Heart left ventricle (tissue), 16 donors: ENCODE results near the gene INSR. TPM values are rescaled to one million over a fixed set of nuclear protein-coding genes. Genes with fewer than 3 reads are reported as not detected.

Source experiments
- ATAC-seq, 4 donors: fragments of 200-7000 bp; cut with Tn5 transposase; one replicate each; pipeline ENCODE4 v1.9.1; 2020 to 2022; ENCODE audit warnings: moderate library complexity in 4 of 4, mild to moderate bottlenecking in 3 of 4, moderate number of reproducible peaks in 1 of 4
- DNase-seq, 5 donors: peaks; one replicate each; pipeline ENCODE4 v3.0.0-alpha.2; 2020
- H3K27ac ChIP-seq, 12 donors: fragments of 200-600 bp; sonication (generic) in 4 of 12; one replicate each; pipeline versions ENCODE4 v1.5.0 to v1.8.0; 2016 to 2022; ENCODE audit warnings: mild to moderate bottlenecking in 2 of 12
- H3K27me3 ChIP-seq, 9 donors: fragments of 200-600 bp; sonication (generic) in 2 of 9; one replicate each; pipeline versions ENCODE4 v1.5.1 to v1.8.0; 2016 to 2022; ENCODE audit warnings: mild to moderate bottlenecking in 3 of 9
- H3K36me3 ChIP-seq, 9 donors: fragments of 200-600 bp; sonication (generic) in 2 of 9; one replicate each; pipeline versions ENCODE4 v1.5.0 to v1.8.0; 2018 to 2022; ENCODE audit warnings: mild to moderate bottlenecking in 2 of 9
- H3K4me1 ChIP-seq, 12 donors: fragments of 200-600 bp; sonication (generic) in 4 of 12; one replicate each; pipeline versions ENCODE4 v1.5.0 to v1.8.0; 2016 to 2022; ENCODE audit warnings: mild to moderate bottlenecking in 3 of 12
- H3K4me3 ChIP-seq, 12 donors: fragments of 200-600 bp; sonication (generic) in 4 of 12; one replicate each; pipeline versions ENCODE4 v1.5.0 to v1.8.0; 2017 to 2022; ENCODE audit warnings: mild to moderate bottlenecking in 9 of 12, moderate library complexity in 4 of 12
- H3K9me3 ChIP-seq, 12 donors: fragments of 200-600 bp; sonication (generic) in 4 of 12; one replicate each; pipeline versions ENCODE4 v1.5.0 to v1.8.0; 2016 to 2022; ENCODE audit warnings: mild to moderate bottlenecking in 1 of 12
- POLR2A ChIP-seq, 2 donors: fragments of 450-650 bp; IDR thresholded peaks; one replicate each; pipeline ENCODE4 v1.6.1; 2017; ENCODE audit warnings: antibody characterized with exemption in 2 of 2, mild to moderate bottlenecking in 2 of 2, moderate library complexity in 2 of 2
- WGBS, 4 donors: extraction: QIAGEN DNeasy Blood & Tissue Kit in 2 of 4; methylation state at CpG; one replicate each; pipeline versions ENCODE4 v1.1.5 to v1.1.7; 2013 to 2018; 5-methylcytosine and 5-hydroxymethylcytosine counted together
- intact Hi-C, 10 donors: fragments of 100-400 bp; cut with DNase I; formaldehyde crosslinking; loops; one replicate each; pipeline versions ENCODE4 v1.11.1 to v1.14.2; 2022
- polyA plus RNA-seq, 2 donors: library from polyadenylated mRNA; stranded (reverse); fragments of 200-250 nt; gene quantifications; one replicate each; pipeline ENCODE4 v1.2.3, GENCODE V29; 2013
- total RNA-seq, 9 donors: library from RNA; depleted of rRNA in 2 of 9; stranded (reverse); fragments of >200 nt in 2 of 9; fragmentation: NEBNext Ultra II Directional in 3 of 9; extraction: Animal tissue kit (Norgen Biotek cat#: 25700) in 3 of 9; gene quantifications; one replicate each; pipeline versions ENCODE4 v1.1.0 to v1.2.4, GENCODE V29; 2016 to 2023
- TF ChIP-seq, protein P1 (sequence below), 12 donors: fragments of 200-600 bp; sonication (generic) in 4 of 12; IDR thresholded peaks; one replicate each; pipeline versions ENCODE4 v1.5.0 to v1.8.0; 2018 to 2022; ENCODE audit warnings: antibody characterized with exemption in 12 of 12, mild to moderate bottlenecking in 5 of 12
- donor health status: ischemic (EF 13 %, LVEDD 7.1; RV severe dilation, severe dysfunction).
- donor health status: healthy with polysubstance abuse.
- donor health status: DM: no; HTN: yes; CAD: no.
- donor health status: DM: no; HTN: no; CAD: no.
- donor health status: ischemic (EF 25% LVEDD 6.9; RV normal size, moderate dysfunction).
- donor health status: ischemic (EF 25% LVEDD 5.7; RV mildly dilated, moderate dysfunction).
- donor health status: healthy.
- donor health status: DM: yes; HTN: yes; CAD: no.
- donor health status: ischemic (EF 35%, LVEDD 5.7; RV mildly dilated, moderate dysfunction).
- donor health status: nonischemic (EF 11% LVEDD 7.7; RV severe dilation, severe dysfunction).
- donor health status: DM: yes; HTN: yes; CAD: no.
- donor health status: PGD.
- donor health status: ischemic (EF 29% LVEDD 5.4; RV normal size, mild dysfunction).
- donor health status: nonischemic (EF 23%, LVEDD 6.1; RV moderate dilation, normal function).

Gene INSR
- total and polyA plus RNA-seq, 11 donors = 28.7 to 221 (median 98.8) TPM

DNA sequence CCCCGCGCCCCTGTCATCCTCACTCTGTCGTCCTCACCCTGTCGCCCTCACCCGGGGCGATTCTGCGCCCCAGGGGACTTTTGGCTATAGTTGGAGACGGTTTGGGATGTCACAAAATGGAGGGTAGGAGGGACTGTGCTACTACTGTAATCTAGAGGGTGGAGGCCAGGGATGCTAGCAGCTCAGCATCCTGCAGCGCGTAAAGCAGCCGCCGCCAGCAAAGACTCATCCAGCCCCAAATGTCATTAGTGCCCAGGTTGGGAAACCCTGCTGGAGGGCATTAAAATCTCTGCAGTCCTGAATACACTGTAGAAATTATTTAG, 224.3 kb downstream of the INSR start:
- DNase-seq (no peak), ATAC-seq (peak in 1 of 4 donors; percentile 2)
- Histone ChIP-seq H3K9me3 (peaks cover 0 to 9% (median 0%) of the 10 kb centered on the region in 12 donors), H3K27me3 (no peaks in the 10 kb centered on the region), H3K4me1 (peaks cover 0 to 15% (median 9%) of the 10 kb centered on the region in 12 donors), H3K27ac (peak overlapping the region in 11 of 12 donors; percentile 76 to 94 (median 88)), H3K4me3 (peak overlapping the region; percentile 74 to 99 (median 88)), H3K36me3 (peaks cover 0 to 41% (median 40%) of the 10 kb centered on the region in 9 donors)
- 0% methylated on average over 10 to 12 of the region's 12 CpGs; no CpG with 5 or more reads in 1 of the 4 donors for WGBS, 4 donors
- no peak for TF ChIP-seq POLR2A (IDR thresholded peaks at IDR 0.05)
- TF ChIP-seq, protein P1, sequence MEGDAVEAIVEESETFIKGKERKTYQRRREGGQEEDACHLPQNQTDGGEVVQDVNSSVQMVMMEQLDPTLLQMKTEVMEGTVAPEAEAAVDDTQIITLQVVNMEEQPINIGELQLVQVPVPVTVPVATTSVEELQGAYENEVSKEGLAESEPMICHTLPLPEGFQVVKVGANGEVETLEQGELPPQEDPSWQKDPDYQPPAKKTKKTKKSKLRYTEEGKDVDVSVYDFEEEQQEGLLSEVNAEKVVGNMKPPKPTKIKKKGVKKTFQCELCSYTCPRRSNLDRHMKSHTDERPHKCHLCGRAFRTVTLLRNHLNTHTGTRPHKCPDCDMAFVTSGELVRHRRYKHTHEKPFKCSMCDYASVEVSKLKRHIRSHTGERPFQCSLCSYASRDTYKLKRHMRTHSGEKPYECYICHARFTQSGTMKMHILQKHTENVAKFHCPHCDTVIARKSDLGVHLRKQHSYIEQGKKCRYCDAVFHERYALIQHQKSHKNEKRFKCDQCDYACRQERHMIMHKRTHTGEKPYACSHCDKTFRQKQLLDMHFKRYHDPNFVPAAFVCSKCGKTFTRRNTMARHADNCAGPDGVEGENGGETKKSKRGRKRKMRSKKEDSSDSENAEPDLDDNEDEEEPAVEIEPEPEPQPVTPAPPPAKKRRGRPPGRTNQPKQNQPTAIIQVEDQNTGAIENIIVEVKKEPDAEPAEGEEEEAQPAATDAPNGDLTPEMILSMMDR (IDR thresholded peaks at IDR 0.05) = no peak
- intact Hi-C loops = loop anchor here in 2 of 10 donors (1.0 to 10.0 kb wide), 3 partner anchors 28 to 1765 kb away; partner anchors contain the start of genes MBD3L1 (in 1 of the 2), PET100 (in 1 of the 2), XAB2 (in 1 of the 2) and ZNF558 (in 1 of the 2)

DNA sequence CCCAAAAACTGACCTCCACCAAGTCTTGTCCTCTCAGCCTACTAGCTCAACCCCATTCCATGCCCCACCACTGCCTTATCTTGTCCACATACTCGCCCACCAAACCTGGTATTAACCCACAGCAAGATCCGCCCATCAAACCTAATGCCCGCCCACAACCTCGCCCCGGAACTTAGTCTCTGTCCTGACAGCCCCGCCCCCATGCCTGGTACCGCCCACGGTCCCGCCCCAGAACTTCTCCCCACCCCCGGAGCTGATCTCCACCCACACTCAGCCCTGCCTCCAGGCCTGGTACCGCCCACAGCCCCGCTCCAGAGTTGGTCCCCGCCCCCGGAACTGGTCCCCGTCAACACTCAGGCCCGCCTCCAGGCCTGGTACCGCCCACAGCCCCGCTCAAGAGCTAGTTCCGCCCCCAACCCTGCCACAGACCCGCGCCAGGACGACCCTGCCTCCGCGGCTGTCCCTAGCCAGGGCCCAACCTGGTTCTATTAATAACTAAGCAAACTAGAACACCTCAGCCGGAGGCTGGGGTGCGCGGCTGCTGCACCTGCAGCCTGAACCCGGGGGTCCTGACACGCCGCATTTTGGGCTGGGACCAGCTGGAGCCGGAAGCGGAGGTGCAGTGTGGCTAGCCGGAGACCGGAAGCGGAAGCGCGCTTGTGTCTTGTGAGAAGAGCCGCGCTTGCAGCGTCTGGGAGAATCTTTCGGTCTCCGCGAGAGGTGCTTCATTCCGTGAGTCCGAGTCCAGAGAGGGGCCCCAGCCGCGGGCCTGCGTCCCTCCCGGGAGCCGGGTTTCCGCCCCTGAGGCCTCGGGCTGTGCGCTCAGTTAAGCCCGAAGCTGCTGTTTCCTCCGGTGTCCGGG, 224.9 kb downstream of the INSR start, which contains the start of gene ZNF557:
TSS of gene ZNF557 (plus strand) at position 662 of the 862 bp plus-strand sequence. CDS start 5,372 bp downstream, outside the sequence.
- DNase-seq = peak; percentile 99 to 100 (median 99)
- Histone ChIP-seq H3K4me1 (peaks cover 0 to 15% (median 9%) of the 10 kb centered on the region in 12 donors), H3K27me3 (no peaks in the 10 kb centered on the region), H3K9me3 (peaks cover 0 to 9% (median 0%) of the 10 kb centered on the region in 12 donors), H3K27ac (peak within 1 kb of the TSS in 11 of 12 donors; percentile 76 to 94 (median 88)), H3K36me3 (peaks cover 0 to 38% (median 36%) of the 10 kb centered on the region in 9 donors), H3K4me3 (peak within 1 kb of the TSS; percentile 74 to 99 (median 88))
- peak; percentile 100 for ATAC-seq
- intact Hi-C loops = loop anchor here in 2 of 10 donors (1.0 to 10.0 kb wide), 3 partner anchors 29 to 1766 kb away; partner anchors contain the start of genes MBD3L1 (in 1 of the 2), PET100 (in 1 of the 2), XAB2 (in 1 of the 2) and ZNF558 (in 1 of the 2)
- 0 to 2% (median 1%) methylated on average over 24 to 56 of the region's 56 CpGs for WGBS, 4 donors
- peak in 1 of 2 donors; percentile 66 for TF ChIP-seq POLR2A (IDR thresholded peaks at IDR 0.05)
- TF ChIP-seq, protein P1 (IDR thresholded peaks at IDR 0.05) = no peak

DNA sequence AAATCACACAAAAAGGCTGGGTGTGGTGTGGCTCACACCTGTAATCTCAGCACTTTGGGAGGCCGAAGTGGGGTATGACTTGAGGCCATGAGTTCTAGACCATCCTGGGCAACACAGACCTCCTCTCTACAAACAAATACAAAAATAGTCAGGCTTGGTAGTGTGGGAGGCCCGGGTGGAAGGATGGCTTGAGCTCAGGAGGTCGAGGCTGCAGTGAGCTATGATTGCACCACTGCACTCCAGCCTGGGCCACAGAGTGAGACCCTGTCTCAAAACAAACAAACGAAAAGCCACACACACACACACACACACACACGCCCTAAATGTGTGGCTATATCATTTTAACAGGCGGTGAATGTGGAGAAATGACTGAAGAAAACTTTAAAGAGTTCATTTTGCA, 225.6 kb downstream of the INSR start:
- intact Hi-C loops = loop anchor here in 1 of 10 donors (5.0 to 10.0 kb wide), 2 partner anchors 559 to 1766 kb away; partner anchors contain the start of genes MBD3L1, PET100, XAB2 and ZNF558
- Histone ChIP-seq H3K36me3 (peaks cover 0 to 31% (median 29%) of the 10 kb centered on the region in 9 donors), H3K4me1 (peaks cover 0 to 15% (median 9%) of the 10 kb centered on the region in 12 donors), H3K4me3 (peak overlapping the region in 10 of 12 donors; percentile 74 to 99 (median 90)), H3K27ac (peak overlapping the region in 3 of 12 donors; percentile 8 to 90 (median 88)), H3K9me3 (peaks cover 0 to 9% (median 0%) of the 10 kb centered on the region in 12 donors), H3K27me3 (no peaks in the 10 kb centered on the region)
- WGBS, 4 donors = 83 to 89% (median 86%) methylated on average over 6 of the region's 6 CpGs
- DNase-seq = no peak
- TF ChIP-seq, protein P1 (IDR thresholded peaks at IDR 0.05) = no peak
- TF ChIP-seq POLR2A (IDR thresholded peaks at IDR 0.05) = no peak
- no peak for ATAC-seq
